ENCODE measurements around the gene PRSS57. TPM values are rescaled to one million over a fixed set of nuclear protein-coding genes. Genes with fewer than 3 reads are reported as not detected.

Gene PRSS57
- total and polyA plus RNA-seq, 2 of the 4 experiments (the other 2 are of a cell fraction) = not detected

- Histone ChIP-seq H3K27ac (ENCODE audit: insufficient read depth, low read length) (no peak overlapping the region), H3K4ac (ENCODE audit: low read depth, low read length) (no peak overlapping the region), H4K20me1 (ENCODE audit: insufficient read depth, low read length) (peaks cover 62% of the 10 kb centered on the region), H2BK20ac (ENCODE audit: low read depth, low read length) (no peak overlapping the region), H4K8ac (ENCODE audit: low read depth in 2 of 2, low read length in 2 of 2) (no peak overlapping the region), H3K79me1 (ENCODE audit: low read depth in 1 of 2, low read length in 2 of 2) (peaks cover 0 to 41% of the 10 kb centered on the region in 2 experiments; a peak in 3 of 4 replicates), H3K9me3 (ENCODE audit: control insufficient read depth, insufficient read depth, low read length) (no peaks in the 10 kb centered on the region), H3K18ac (ENCODE audit: low read depth, low read length) (no peak overlapping the region), H2AK9ac (replicated peaks; ENCODE audit: low read depth, low read length, poor library complexity) (peak overlapping the region; percentile 55), H2AK5ac (ENCODE audit: low read depth, low read length) (no peak overlapping the region), H2BK120ac (ENCODE audit: low read depth, low read length) (no peak overlapping the region), H3K4me2 (ENCODE audit: low read depth, low read length) (no peak overlapping the region), H3K9ac (ENCODE audit: low read depth, low read length) (no peak overlapping the region), H2AFZ (replicated peaks; ENCODE audit: low read length, poor library complexity) (no peak overlapping the region), H4K91ac (ENCODE audit: insufficient read depth, low read depth, low read length) (no peak overlapping the region), H3K4me1 (ENCODE audit: control insufficient read depth, insufficient read depth, low read length) (no peaks in the 10 kb centered on the region), H3K56ac (ENCODE audit: extremely low read depth, insufficient read depth, low read length) (no peak overlapping the region), H3K9me1 (ENCODE audit: insufficient read depth, low read length) (no peaks in the 10 kb centered on the region), H3K27me3 (ENCODE audit: control insufficient read depth, insufficient read depth, low read length) (no peaks in the 10 kb centered on the region), H3K36me3 (ENCODE audit: control insufficient read depth, insufficient read depth, low read length) (peaks cover 34% of the 10 kb centered on the region), H3K14ac (replicated peaks; ENCODE audit: low read depth, low read length) (no peak overlapping the region), H2BK15ac (ENCODE audit: low read depth, low read length) (no peak overlapping the region), H2BK5ac (ENCODE audit: low read depth, low read length, poor library complexity, severe bottlenecking) (no peak overlapping the region), H3K23ac (ENCODE audit: low read depth, low read length) (no peak overlapping the region), H3K4me3 (ENCODE audit: insufficient read depth, low read depth, low read length) (no peak overlapping the region), H4K5ac (ENCODE audit: low read depth, low read length) (no peak overlapping the region)
- 83% methylated on average over 4 of the region's 17 CpGs; no CpG with 5 or more reads in 1 of the 2 experiments for WGBS, 2 experiments (ENCODE audit: extremely low coverage in 2 of 2, insufficient read length in 1 of 2)
- ATAC-seq (ENCODE audit: low read depth) = no peak
- dilution Hi-C loops (cut with HindIII; ENCODE audit: low sequenced_read_pairs, unreplicated experiment) = no loop called here
- in situ Hi-C loops (cut with MboI; ENCODE audit: low sequenced_read_pairs) = no loop called here
- DNase-seq = no peak
- intact Hi-C loops (cut with micrococcal nuclease) = no loop called here
- no peak for TF ChIP-seq RCOR1 (IDR thresholded peaks at IDR 0.05; ENCODE audit: insufficient replicate concordance, low read length)
- TF ChIP-seq POLR2A (IDR thresholded peaks at IDR 0.05; ENCODE audit: low read depth, low read length) = no peak
- TF ChIP-seq CHD1 (IDR thresholded peaks at IDR 0.05; ENCODE audit: low read depth, low read length) = no peak
- TF ChIP-seq BHLHE40 (IDR thresholded peaks at IDR 0.05; ENCODE audit: low read depth, low read length) = no peak
- no peak for TF ChIP-seq RFX5 (IDR thresholded peaks at IDR 0.05; ENCODE audit: low read depth, low read length)
- no peak for TF ChIP-seq NFE2L2 (IDR thresholded peaks at IDR 0.05; ENCODE audit: low read depth, low read length)
- ChIA-PET POLR2A (ENCODE audit: unreplicated experiment) (interaction anchor here (0.6 kb wide), 1 partner anchor 139 kb away, joined by 3 read pairs; no protein-coding TSS in a partner anchor), CTCF (no interaction called here)
- BruUV-seq (replicated peaks) = no TSS peak
Measured at GRCh38 chr19:653425-653824, 41.8 kb downstream of the PRSS57 start.

Data from IMR-90 (cell line).